NCI-H1436 (cell line): Measurements from ENCODE around the gene P2RX2.

Experiments
- DNase-seq: peaks from one replicate; lab custom pipeline; 2025; lab: John Stamatoyannopoulos, UW

P2RX2 gene

GRCh38 chr12:132662901-132663755 lies 44.6 kb downstream of the P2RX2 start:
- no peak for DNase-seq

GRCh38 chr12:132664206-132665148 lies 45.9 kb downstream of the P2RX2 start:
- no peak for DNase-seq

- no peak for DNase-seq
Observed at GRCh38 chr12:132665149-132665491, 46.5 kb downstream of the P2RX2 start.

- no peak for DNase-seq
Observed at GRCh38 chr12:132665794-132666193, 47.2 kb downstream of the P2RX2 start.

- no peak for DNase-seq
Observed at GRCh38 chr12:132668191-132669088, 49.9 kb downstream of the P2RX2 start.

GRCh38 chr12:132669166-132669879 lies 50.7 kb downstream of the P2RX2 start:
- DNase-seq, result no peak
